Measurements from ENCODE around the gene MCM10.

GRCh38 chr10:13144814-13145213, 16.5 kb upstream of the MCM10 start:
- TF ChIP-seq, protein P1, sequence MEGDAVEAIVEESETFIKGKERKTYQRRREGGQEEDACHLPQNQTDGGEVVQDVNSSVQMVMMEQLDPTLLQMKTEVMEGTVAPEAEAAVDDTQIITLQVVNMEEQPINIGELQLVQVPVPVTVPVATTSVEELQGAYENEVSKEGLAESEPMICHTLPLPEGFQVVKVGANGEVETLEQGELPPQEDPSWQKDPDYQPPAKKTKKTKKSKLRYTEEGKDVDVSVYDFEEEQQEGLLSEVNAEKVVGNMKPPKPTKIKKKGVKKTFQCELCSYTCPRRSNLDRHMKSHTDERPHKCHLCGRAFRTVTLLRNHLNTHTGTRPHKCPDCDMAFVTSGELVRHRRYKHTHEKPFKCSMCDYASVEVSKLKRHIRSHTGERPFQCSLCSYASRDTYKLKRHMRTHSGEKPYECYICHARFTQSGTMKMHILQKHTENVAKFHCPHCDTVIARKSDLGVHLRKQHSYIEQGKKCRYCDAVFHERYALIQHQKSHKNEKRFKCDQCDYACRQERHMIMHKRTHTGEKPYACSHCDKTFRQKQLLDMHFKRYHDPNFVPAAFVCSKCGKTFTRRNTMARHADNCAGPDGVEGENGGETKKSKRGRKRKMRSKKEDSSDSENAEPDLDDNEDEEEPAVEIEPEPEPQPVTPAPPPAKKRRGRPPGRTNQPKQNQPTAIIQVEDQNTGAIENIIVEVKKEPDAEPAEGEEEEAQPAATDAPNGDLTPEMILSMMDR (IDR thresholded peaks at IDR 0.05) = no peak
- no peak for TF ChIP-seq POLR2AphosphoS5 (IDR thresholded peaks at IDR 0.05)
